Measurements from ENCODE around the gene WWOX. TPM values are rescaled to one million over a fixed set of nuclear protein-coding genes. Genes with fewer than 3 reads are reported as not detected.

The WWOX gene
- total RNA-seq, 1 donor from 2014 or later: 7.3 TPM

- Histone ChIP-seq H3K4me2 (ENCODE audit: low read length) (no peak overlapping the region), H3K4me3 (ENCODE audit: insufficient read depth, low read depth, low read length) (no peak overlapping the region), H2AFZ (ENCODE audit: low read depth, low read length) (no peak overlapping the region), H3K4me1 (ENCODE audit: insufficient read depth, low read length) (no peaks in the 10 kb centered on the region), H4K20me1 (ENCODE audit: insufficient read depth, low read length) (no peaks in the 10 kb centered on the region), H3K36me3 (ENCODE audit: insufficient read depth, low read length) (no peaks in the 10 kb centered on the region), H3K9ac (ENCODE audit: low read length) (no peak overlapping the region), H3K27ac (ENCODE audit: low read depth, low read length) (no peak overlapping the region), H3K9me3 (ENCODE audit: insufficient read depth, low read depth, low read length) (no peaks in the 10 kb centered on the region), H3K79me2 (ENCODE audit: insufficient read depth, low read length) (no peaks in the 10 kb centered on the region), H3K27me3 (ENCODE audit: insufficient read depth, low read length) (no peaks in the 10 kb centered on the region)
- H3K36me3 Mint-ChIP-seq (ENCODE audit: low read depth, unreplicated experiment): no peaks in the 10 kb centered on the region
- H3K4me1 Mint-ChIP-seq (ENCODE audit: low read depth, unreplicated experiment): peaks cover 14% of the 10 kb centered on the region
- FAIRE-seq: no peak
- TF ChIP-seq CTCF (IDR thresholded peaks at IDR 0.05; ENCODE audit: insufficient read depth, low read depth, low read length) (no peak), EZH2 (IDR thresholded peaks at IDR 0.05; ENCODE audit: insufficient read depth, low read length) (no peak)
- no peaks in the 10 kb centered on the region for H3K27me3 Mint-ChIP-seq (ENCODE audit: low read depth, unreplicated experiment)
- H3K27ac Mint-ChIP-seq (ENCODE audit: unreplicated experiment): no peak overlapping the region
- no peak for DNase-seq (ENCODE audit: low read depth)
- no peak overlapping the region for H3K4me3 Mint-ChIP-seq (ENCODE audit: unreplicated experiment)
- H3K9me3 Mint-ChIP-seq (ENCODE audit: unreplicated experiment): peaks cover 6% of the 10 kb centered on the region
Measured at GRCh38 chr16:79171931-79172705, 1072.7 kb downstream of the WWOX start.

DNA sequence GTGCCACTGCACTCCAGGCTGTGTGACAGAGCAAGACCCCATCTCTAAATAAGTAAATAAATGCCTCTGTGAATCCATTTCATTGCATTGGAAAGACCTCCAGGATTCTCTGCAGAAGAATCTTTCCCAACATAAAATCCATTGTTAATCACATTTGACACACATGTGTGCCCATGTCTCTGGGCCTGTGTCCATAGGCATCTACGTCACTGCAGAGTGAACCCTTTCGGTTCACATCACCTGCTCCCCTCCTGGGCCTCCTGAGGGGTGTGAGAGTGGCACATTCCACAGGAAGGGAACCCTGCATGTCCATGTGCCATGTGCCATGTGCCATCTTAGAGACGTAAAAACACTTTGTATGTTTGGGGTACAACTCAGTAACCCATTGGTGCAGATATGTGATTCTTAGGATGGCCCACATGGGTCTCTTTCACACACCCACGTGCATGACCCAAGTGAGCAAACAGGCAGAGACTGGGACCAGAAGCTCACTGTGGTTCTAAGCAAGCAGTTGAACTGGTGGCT, 1073.6 kb downstream of the WWOX start:
- Histone ChIP-seq H3K4me2 (ENCODE audit: low read length) (no peak overlapping the region), H4K20me1 (ENCODE audit: insufficient read depth, low read length) (no peaks in the 10 kb centered on the region), H3K4me1 (ENCODE audit: insufficient read depth, low read length) (no peaks in the 10 kb centered on the region), H3K27ac (ENCODE audit: low read depth, low read length) (no peak overlapping the region), H3K9me3 (ENCODE audit: insufficient read depth, low read depth, low read length) (peaks cover 3% of the 10 kb centered on the region), H2AFZ (ENCODE audit: low read depth, low read length) (no peak overlapping the region), H3K4me3 (ENCODE audit: insufficient read depth, low read depth, low read length) (no peak overlapping the region), H3K36me3 (ENCODE audit: insufficient read depth, low read length) (no peaks in the 10 kb centered on the region), H3K27me3 (ENCODE audit: insufficient read depth, low read length) (no peaks in the 10 kb centered on the region), H3K79me2 (ENCODE audit: insufficient read depth, low read length) (no peaks in the 10 kb centered on the region), H3K9ac (ENCODE audit: low read length) (no peak overlapping the region)
- Mint-ChIP-seq H3K36me3 (ENCODE audit: low read depth, unreplicated experiment) (no peaks in the 10 kb centered on the region), H3K27ac (ENCODE audit: unreplicated experiment) (no peak overlapping the region), H3K27me3 (ENCODE audit: low read depth, unreplicated experiment) (no peaks in the 10 kb centered on the region), H3K4me1 (ENCODE audit: low read depth, unreplicated experiment) (peaks cover 14% of the 10 kb centered on the region), H3K9me3 (ENCODE audit: unreplicated experiment) (peaks cover 2% of the 10 kb centered on the region), H3K4me3 (ENCODE audit: unreplicated experiment) (no peak overlapping the region)
- no peak for TF ChIP-seq EZH2 (IDR thresholded peaks at IDR 0.05; ENCODE audit: insufficient read depth, low read length)
- no peak for TF ChIP-seq CTCF (IDR thresholded peaks at IDR 0.05; ENCODE audit: insufficient read depth, low read depth, low read length)
- no peak for FAIRE-seq
- DNase-seq (ENCODE audit: low read depth): no peak

DNA sequence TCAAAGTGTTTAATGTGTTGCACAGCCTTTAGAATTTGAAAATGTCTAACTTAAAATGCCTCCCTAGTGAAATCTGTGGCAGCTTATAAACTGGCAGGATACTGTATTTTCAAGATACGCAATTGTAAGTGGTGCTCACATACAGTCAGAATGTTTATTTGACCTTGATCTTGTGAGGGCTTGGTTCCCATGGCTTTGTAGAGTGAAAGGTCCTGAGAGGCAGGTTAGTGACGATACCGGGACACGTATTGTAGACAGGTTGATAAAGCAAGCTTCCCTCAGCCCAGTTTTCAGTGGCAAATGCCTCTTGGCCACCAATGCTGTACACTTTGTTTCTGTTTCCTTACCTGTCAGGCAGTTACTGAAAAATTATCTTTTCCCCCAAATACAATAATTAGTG, 1074.5 kb downstream of the WWOX start:
- Mint-ChIP-seq H3K4me3 (ENCODE audit: unreplicated experiment) (no peak overlapping the region), H3K27ac (ENCODE audit: unreplicated experiment) (no peak overlapping the region), H3K36me3 (ENCODE audit: low read depth, unreplicated experiment) (no peaks in the 10 kb centered on the region), H3K27me3 (ENCODE audit: low read depth, unreplicated experiment) (no peaks in the 10 kb centered on the region), H3K4me1 (ENCODE audit: low read depth, unreplicated experiment) (peaks cover 12% of the 10 kb centered on the region), H3K9me3 (ENCODE audit: unreplicated experiment) (peaks cover 3% of the 10 kb centered on the region)
- H3K4me3 ChIP-seq (ENCODE audit: insufficient read depth, low read depth, low read length): no peak overlapping the region
- no peaks in the 10 kb centered on the region for H4K20me1 ChIP-seq (ENCODE audit: insufficient read depth, low read length)
- TF ChIP-seq CTCF (IDR thresholded peaks at IDR 0.05; ENCODE audit: insufficient read depth, low read depth, low read length) (no peak), EZH2 (IDR thresholded peaks at IDR 0.05; ENCODE audit: insufficient read depth, low read length) (no peak)
- no peak overlapping the region for H2AFZ ChIP-seq (ENCODE audit: low read depth, low read length)
- FAIRE-seq: no peak
- no peaks in the 10 kb centered on the region for H3K4me1 ChIP-seq (ENCODE audit: insufficient read depth, low read length)
- H3K27ac ChIP-seq (ENCODE audit: low read depth, low read length): no peak overlapping the region
- peaks cover 3% of the 10 kb centered on the region for H3K9me3 ChIP-seq (ENCODE audit: insufficient read depth, low read depth, low read length)
- no peaks in the 10 kb centered on the region for H3K79me2 ChIP-seq (ENCODE audit: insufficient read depth, low read length)
- no peaks in the 10 kb centered on the region for H3K36me3 ChIP-seq (ENCODE audit: insufficient read depth, low read length)
- no peaks in the 10 kb centered on the region for H3K27me3 ChIP-seq (ENCODE audit: insufficient read depth, low read length)
- no peak overlapping the region for H3K9ac ChIP-seq (ENCODE audit: low read length)
- no peak overlapping the region for H3K4me2 ChIP-seq (ENCODE audit: low read length)
- DNase-seq (ENCODE audit: low read depth): no peak
